ENCODE data around the gene TMUB2.

The TMUB2 gene

GRCh38 chr17:44149750-44150329 lies 36.9 kb upstream of the TMUB2 start:
- FAIRE-seq = no peak
- no peak for DNase-seq (ENCODE audit: insufficient read length, low spot score)
- no peak for TF ChIP-seq CTCF (IDR thresholded peaks at IDR 0.05; ENCODE audit: insufficient read depth, missing control alignments)

GRCh38 chr17:44152875-44153274 lies 33.9 kb upstream of the TMUB2 start:
- FAIRE-seq (no peak), DNase-seq (ENCODE audit: insufficient read length, low spot score) (no peak)
- TF ChIP-seq CTCF (IDR thresholded peaks at IDR 0.05; ENCODE audit: insufficient read depth, missing control alignments) = no peak

DNA sequence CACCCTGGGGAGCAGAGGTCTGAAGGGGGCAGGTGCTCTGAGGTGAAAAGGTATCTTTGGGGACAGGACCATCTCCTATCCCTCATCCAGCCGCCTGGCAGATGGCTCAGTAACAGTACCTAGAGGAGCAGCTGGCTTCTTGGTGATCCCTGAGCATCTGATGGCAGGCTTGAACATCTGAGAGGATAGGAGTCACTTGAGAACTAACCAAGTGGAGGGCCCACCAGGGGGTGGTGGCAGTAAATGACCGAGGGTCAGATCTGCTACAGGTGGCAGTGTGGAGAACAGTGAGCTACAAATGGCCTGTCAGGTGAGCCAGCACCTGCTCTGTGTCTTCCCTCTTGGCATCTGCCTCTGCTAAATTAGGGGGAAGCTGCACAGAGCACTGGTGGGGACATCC lies 31.3 kb upstream of the TMUB2 start:
- TF ChIP-seq CTCF (IDR thresholded peaks at IDR 0.05; ENCODE audit: insufficient read depth, missing control alignments) = no peak
- FAIRE-seq = no peak
- no peak for DNase-seq (ENCODE audit: insufficient read length, low spot score)

DNA sequence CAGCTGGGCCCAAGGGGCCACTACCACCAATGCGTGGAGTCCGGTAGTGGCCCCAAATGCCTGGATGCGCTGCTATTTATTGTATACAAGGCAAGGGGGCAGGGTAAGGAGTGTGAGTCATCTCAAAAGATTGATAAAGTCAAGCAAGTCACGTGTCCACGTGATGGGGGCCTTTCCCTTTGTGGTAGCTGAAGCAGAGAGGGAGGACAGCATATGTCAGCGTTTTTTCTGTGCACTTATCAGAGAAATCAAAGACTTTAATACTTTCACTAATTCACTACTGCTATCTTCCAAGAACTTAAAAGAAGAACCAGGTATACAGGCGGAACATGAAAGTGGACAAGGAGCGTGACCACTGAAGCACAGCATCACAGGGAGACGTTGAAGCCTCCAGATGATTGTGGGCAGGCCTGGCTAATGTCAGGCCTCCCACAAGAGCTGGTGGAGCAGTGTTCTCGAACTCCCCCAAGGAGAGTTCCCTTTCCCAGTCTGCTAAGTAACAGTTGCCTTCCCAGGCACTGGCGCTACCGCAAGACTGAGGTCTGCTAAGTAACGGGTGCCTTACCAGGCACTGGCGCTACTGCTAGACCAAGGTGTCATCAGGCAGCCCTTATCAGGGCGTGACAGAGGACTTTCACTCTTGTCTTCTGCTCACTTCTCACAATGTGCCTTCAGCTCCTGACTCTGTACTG lies 27.1 kb upstream of the TMUB2 start:
- no peak for DNase-seq (ENCODE audit: insufficient read length, low spot score)
- TF ChIP-seq CTCF (IDR thresholded peaks at IDR 0.05; ENCODE audit: insufficient read depth, missing control alignments) = no peak
- no peak for FAIRE-seq

DNA sequence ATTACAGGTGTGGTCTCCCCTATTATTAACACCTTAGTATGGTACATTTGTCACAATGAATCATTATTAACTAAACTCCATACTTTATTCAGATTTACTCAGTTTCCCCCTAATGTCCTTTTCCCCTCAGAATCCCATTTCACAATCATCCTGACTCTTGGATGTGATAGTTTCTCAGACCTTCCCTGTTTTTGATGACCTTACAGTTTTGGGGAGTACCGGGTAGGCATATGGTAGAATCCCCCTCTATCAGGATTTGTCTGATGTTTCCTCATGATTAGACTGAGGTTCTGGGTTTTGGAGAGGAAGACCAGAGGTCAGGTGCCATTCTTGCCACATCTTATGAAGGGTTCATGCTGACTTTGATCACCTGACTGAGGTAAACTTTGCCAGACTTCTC lies 22.3 kb upstream of the TMUB2 start:
- no peak for FAIRE-seq
- TF ChIP-seq CTCF (IDR thresholded peaks at IDR 0.05; ENCODE audit: insufficient read depth, missing control alignments) = no peak
- no peak for DNase-seq (ENCODE audit: insufficient read length, low spot score)

- no peak for DNase-seq (ENCODE audit: insufficient read length, low spot score)
- FAIRE-seq = no peak
- no peak for TF ChIP-seq CTCF (IDR thresholded peaks at IDR 0.05; ENCODE audit: insufficient read depth, missing control alignments)
Measured at GRCh38 chr17:44167181-44167861, 19.5 kb upstream of the TMUB2 start.

- FAIRE-seq = no peak
- no peak for DNase-seq (ENCODE audit: insufficient read length, low spot score)
- TF ChIP-seq CTCF (IDR thresholded peaks at IDR 0.05; ENCODE audit: insufficient read depth, missing control alignments) = no peak
Measured at GRCh38 chr17:44170135-44170498, 16.7 kb upstream of the TMUB2 start.

All from D721Med (cell line).